Suprapubic skin (tissue), 4 donors: ENCODE results near the gene SLITRK3. TPM values are rescaled to one million over a fixed set of nuclear protein-coding genes. Genes with fewer than 3 reads are reported as not detected.

Experiments
- DNase-seq, 2 donors: peaks; one replicate each; pipeline ENCODE4 v3.0.0-alpha.2; 2019; ENCODE audit warnings: low spot score in 2 of 2
- H3K27ac ChIP-seq: fragments of 200-600 bp; sonication (generic); one replicate; pipeline ENCODE4 v1.5.1; 2019
- H3K27me3 ChIP-seq: fragments of 200-600 bp; sonication (generic); one replicate; pipeline ENCODE4 v1.5.1; 2019
- H3K36me3 ChIP-seq: fragments of 200-600 bp; sonication (generic); one replicate; pipeline ENCODE4 v1.5.1; 2019
- H3K4me1 ChIP-seq: fragments of 200-600 bp; sonication (generic); one replicate; pipeline ENCODE4 v1.5.1; 2019
- H3K4me3 ChIP-seq: fragments of 200-600 bp; sonication (generic); one replicate; pipeline ENCODE4 v1.5.1; 2019; ENCODE audit warnings: mild to moderate bottlenecking
- H3K9me3 ChIP-seq: fragments of 200-600 bp; sonication (generic); one replicate; pipeline ENCODE4 v1.5.1; 2019
- CTCF ChIP-seq, 2 donors: fragments of 200-600 bp in 1 of 2; fragments of 450-650 bp in 1 of 2; sonication (generic) in 1 of 2; IDR thresholded peaks; one replicate each; pipeline ENCODE4 v1.5.1; 2016 to 2019; ENCODE audit warnings: antibody characterized with exemption in 2 of 2, mild to moderate bottlenecking in 1 of 2, moderate library complexity in 1 of 2
- EP300 ChIP-seq: sonication (generic); formaldehyde crosslinking; IDR thresholded peaks from one replicate; pipeline ENCODE4 v1.6.1; 2017; ENCODE audit warnings: antibody characterized with exemption
- POLR2A ChIP-seq, 2 donors: fragments of 450-650 bp; IDR thresholded peaks; one replicate each; pipeline ENCODE4 v1.6.1; 2017; ENCODE audit warnings: antibody characterized with exemption in 2 of 2, mild to moderate bottlenecking in 2 of 2, moderate library complexity in 2 of 2
- POLR2AphosphoS5 ChIP-seq, 3 donors: sonication (generic); formaldehyde crosslinking; IDR thresholded peaks; one replicate each; pipeline ENCODE4 v1.6.1; 2017; ENCODE audit warnings: antibody characterized with exemption in 3 of 3
- WGBS: methylation state at CpG from one replicate; pipeline ENCODE4 v1.1.5; 2018; 5-methylcytosine and 5-hydroxymethylcytosine counted together
- total RNA-seq, 4 donors: library from RNA; depleted of rRNA; stranded (reverse); fragments of >200 nt; gene quantifications; one replicate each; pipeline ENCODE4 v1.1.0, GENCODE V29; 2016

SLITRK3 gene
- total RNA-seq, 4 donors from 2014 or later, result 0.15 TPM; not detected in 3

DNA sequence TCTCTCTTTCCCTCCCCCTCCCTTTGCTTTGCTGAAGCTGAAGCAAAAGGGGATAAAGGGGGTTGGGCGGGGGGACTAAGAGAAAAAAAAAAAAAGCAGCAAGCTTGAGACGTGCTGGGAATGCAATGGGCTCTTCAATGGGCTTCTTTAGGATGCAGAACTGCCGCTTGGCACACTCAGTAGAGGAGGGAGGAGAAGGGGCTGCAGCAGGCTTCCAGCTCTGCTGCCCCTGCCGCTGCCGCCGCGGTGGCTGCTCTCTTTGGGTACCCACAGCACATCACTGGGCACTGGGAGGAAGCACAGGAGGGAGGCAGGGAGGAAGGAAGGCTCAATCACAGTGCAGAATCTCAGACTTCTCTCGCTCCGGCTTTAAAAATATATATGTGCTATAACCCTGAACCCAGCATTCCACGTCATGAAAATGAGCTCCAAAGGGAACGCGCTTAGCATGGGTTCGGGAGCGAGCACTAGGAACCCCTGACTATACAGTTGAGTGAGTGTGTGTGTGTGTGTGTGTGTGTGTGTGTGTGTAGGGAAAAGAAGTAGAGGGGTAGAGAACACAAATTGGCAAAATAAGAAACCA is 3.5 kb downstream of the SLITRK3 start:
- 6% methylated on average over 14 of the region's 14 CpGs for WGBS
- no peak for DNase-seq
- Histone ChIP-seq H3K4me1 (peaks cover 41% of the 10 kb centered on the region), H3K4me3 (no peak overlapping the region), H3K27ac (no peak overlapping the region), H3K36me3 (no peaks in the 10 kb centered on the region), H3K9me3 (no peaks in the 10 kb centered on the region), H3K27me3 (peaks cover 62% of the 10 kb centered on the region)
- TF ChIP-seq CTCF (IDR thresholded peaks at IDR 0.05) (no peak), POLR2A (IDR thresholded peaks at IDR 0.05) (no peak), EP300 (no peak), POLR2AphosphoS5 (IDR thresholded peaks at IDR 0.05) (no peak)

- peaks cover 30% of the 10 kb centered on the region for H3K4me1 ChIP-seq
- TF ChIP-seq EP300 (no peak), POLR2A (IDR thresholded peaks at IDR 0.05) (no peak), CTCF (IDR thresholded peaks at IDR 0.05) (no peak), POLR2AphosphoS5 (IDR thresholded peaks at IDR 0.05) (no peak)
- H3K27me3 ChIP-seq, result peaks cover 49% of the 10 kb centered on the region
- 47% methylated on average over 3 of the region's 3 CpGs for WGBS
- no peak overlapping the region for H3K27ac ChIP-seq
- H3K36me3 ChIP-seq, result no peaks in the 10 kb centered on the region
- no peak overlapping the region for H3K4me3 ChIP-seq
- no peak for DNase-seq
- no peaks in the 10 kb centered on the region for H3K9me3 ChIP-seq
Observed at GRCh38 chr3:165191491-165191890, 4.7 kb downstream of the SLITRK3 start.

DNA sequence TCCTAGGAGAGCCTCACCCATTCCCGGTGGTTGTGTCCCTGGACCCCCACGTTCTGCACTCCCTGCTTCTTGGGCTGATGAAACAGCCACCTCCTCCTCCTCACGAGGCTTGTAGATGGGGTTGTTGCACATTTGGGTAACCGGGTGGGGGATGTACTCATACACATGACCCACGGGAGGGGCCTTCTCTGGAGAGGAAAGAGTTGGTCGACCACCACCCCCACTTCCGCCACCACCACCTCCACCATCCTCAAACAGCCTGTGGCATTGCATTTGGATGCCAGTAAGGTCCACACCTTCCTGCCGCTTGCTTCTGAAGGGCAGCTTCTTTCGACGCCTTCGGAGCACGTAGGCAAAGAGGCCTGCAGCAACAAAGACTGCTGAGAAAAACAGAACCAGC is 7.7 kb downstream of the SLITRK3 start:
- DNase-seq, result no peak
- H3K4me3 ChIP-seq, result no peak overlapping the region
- H3K27ac ChIP-seq, result no peak overlapping the region
- peaks cover 9% of the 10 kb centered on the region for H3K4me1 ChIP-seq
- H3K9me3 ChIP-seq, result no peaks in the 10 kb centered on the region
- TF ChIP-seq POLR2AphosphoS5 (IDR thresholded peaks at IDR 0.05), result no peak
- TF ChIP-seq EP300, result no peak
- TF ChIP-seq POLR2A (IDR thresholded peaks at IDR 0.05), result no peak
- no peak for TF ChIP-seq CTCF (IDR thresholded peaks at IDR 0.05)
- WGBS, result 83% methylated on average over 12 of the region's 12 CpGs
- no peaks in the 10 kb centered on the region for H3K36me3 ChIP-seq
- peaks cover 19% of the 10 kb centered on the region for H3K27me3 ChIP-seq

DNA sequence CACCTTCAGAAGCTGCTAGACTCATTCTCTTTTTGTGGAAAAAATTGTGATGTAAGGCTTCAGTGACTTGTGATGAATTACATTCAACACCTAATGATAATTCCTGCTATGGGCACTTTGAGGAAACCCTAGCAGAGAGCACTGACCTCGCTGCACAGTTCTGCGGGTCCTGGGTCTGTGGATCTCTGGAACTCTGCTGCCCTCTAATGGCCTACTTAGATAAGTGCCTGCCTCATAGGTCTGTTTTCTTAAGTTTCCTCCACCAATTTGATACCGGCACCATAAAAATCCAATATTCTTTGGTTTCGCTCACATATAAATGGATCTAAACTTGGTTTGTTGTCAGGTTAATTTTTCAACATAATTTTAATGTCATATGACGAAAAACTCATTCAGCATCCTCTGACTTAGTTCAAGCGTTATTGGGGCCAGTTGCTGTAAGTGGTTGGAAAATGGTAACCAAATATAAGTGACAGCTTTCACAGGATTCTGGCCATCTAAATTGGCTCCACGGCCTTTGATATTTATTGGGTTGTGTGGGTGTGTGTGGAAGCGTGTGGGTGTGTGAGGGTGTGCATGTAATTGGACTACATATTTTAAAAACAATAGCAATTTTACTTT is 10.4 kb downstream of the SLITRK3 start:
- Histone ChIP-seq H3K36me3 (no peaks in the 10 kb centered on the region), H3K9me3 (no peaks in the 10 kb centered on the region), H3K27ac (no peak overlapping the region), H3K27me3 (peaks cover 2% of the 10 kb centered on the region), H3K4me3 (no peak overlapping the region), H3K4me1 (no peaks in the 10 kb centered on the region)
- peak in 1 of 2 donors; percentile 55 for DNase-seq
- WGBS, result 18% methylated on average over 8 of the region's 8 CpGs
- TF ChIP-seq CTCF (IDR thresholded peaks at IDR 0.05) (peak; percentile 33 to 74), EP300 (no peak), POLR2A (IDR thresholded peaks at IDR 0.05) (no peak)

GRCh38 chr3:165181556-165181955 is 14.6 kb downstream of the SLITRK3 start:
- TF ChIP-seq CTCF (IDR thresholded peaks at IDR 0.05) (no peak), POLR2AphosphoS5 (IDR thresholded peaks at IDR 0.05) (no peak), POLR2A (IDR thresholded peaks at IDR 0.05) (no peak), EP300 (no peak)
- WGBS, result 45% methylated on average over 1 of the region's 1 CpG

More at GRCh38 chr3:165181556-165181955, 14.6 kb downstream of the SLITRK3 start:
- H3K36me3 ChIP-seq, result no peaks in the 10 kb centered on the region
- no peak for DNase-seq
- H3K4me3 ChIP-seq, result no peak overlapping the region
- no peaks in the 10 kb centered on the region for H3K27me3 ChIP-seq
- no peak overlapping the region for H3K27ac ChIP-seq
- H3K9me3 ChIP-seq, result no peaks in the 10 kb centered on the region
- no peaks in the 10 kb centered on the region for H3K4me1 ChIP-seq
